H9 (cell line): Measurements from ENCODE around the gene RGS2. TPM values are rescaled to one million over a fixed set of nuclear protein-coding genes. Genes with fewer than 3 reads are reported as not detected.

Source experiments
- DNase-seq: peaks from one replicate; pipeline ENCODE4 v3.0.0-alpha.2; 2017
- H2AFZ ChIP-seq: one replicate; pipeline ENCODE4 v1.6.1; 2013; ENCODE audit warnings: mild to moderate bottlenecking, low read length, control low read depth, moderate library complexity
- H2AK5ac ChIP-seq: 2 replicates; pipeline ENCODE4 v1.6.1; 2013; ENCODE audit warnings: low read length, control low read depth, mixed read lengths; ENCODE audit not compliant: insufficient read length
- H2BK120ac ChIP-seq: one replicate; pipeline ENCODE4 v1.6.1; 2013; ENCODE audit warnings: low read depth, mild to moderate bottlenecking, low read length, control low read depth, inconsistent platforms; ENCODE audit not compliant: poor library complexity, severe bottlenecking
- H2BK12ac ChIP-seq: 2 replicates; pipeline ENCODE4 v1.6.1; 2013; ENCODE audit warnings: low read length, control low read depth, mixed read lengths, low read depth; ENCODE audit not compliant: insufficient read length
- H2BK15ac ChIP-seq: 2 replicates; pipeline ENCODE4 v1.6.1; 2013; ENCODE audit warnings: low read depth, low read length, control low read depth
- H2BK20ac ChIP-seq: one replicate; pipeline ENCODE4 v1.6.1; 2013; ENCODE audit warnings: low read depth, mild to moderate bottlenecking, low read length, control low read depth, inconsistent platforms; ENCODE audit not compliant: poor library complexity, severe bottlenecking
- H2BK5ac ChIP-seq: 2 replicates; pipeline ENCODE4 v1.6.1; 2013; ENCODE audit warnings: low read length, control low read depth, mixed read lengths; ENCODE audit not compliant: insufficient read length
- H3K14ac ChIP-seq: 2 replicates; pipeline ENCODE4 v1.6.1; 2013; ENCODE audit warnings: low read length, control low read depth; ENCODE audit not compliant: insufficient read depth
- H3K18ac ChIP-seq: 2 replicates; pipeline ENCODE4 v1.6.1; 2013; ENCODE audit warnings: low read depth, mild to moderate bottlenecking, mixed read lengths, low read length, control low read depth; ENCODE audit not compliant: insufficient read length
- H3K23ac ChIP-seq: 2 replicates; pipeline ENCODE4 v1.6.1; 2013; ENCODE audit warnings: low read length, control low read depth, mixed read lengths, low read depth; ENCODE audit not compliant: insufficient read length
- H3K23me2 ChIP-seq: 2 replicates; pipeline ENCODE4 v1.6.1; 2013; ENCODE audit warnings: low read depth, mild to moderate bottlenecking, mixed read lengths, low read length, control low read depth; ENCODE audit not compliant: insufficient read length, poor library complexity, severe bottlenecking
- H3K27ac ChIP-seq: 2 replicates; pipeline ENCODE4 v1.5.1; 2013; ENCODE audit warnings: low read length, control low read depth, mixed read lengths, low read depth; ENCODE audit not compliant: insufficient read length
- H3K27me3 ChIP-seq: 2 replicates; pipeline ENCODE4 v1.6.1; 2013; ENCODE audit warnings: low read length, control low read depth, inconsistent platforms; ENCODE audit not compliant: insufficient read depth
- H3K4ac ChIP-seq: 2 replicates; pipeline ENCODE4 v1.6.1; 2013; ENCODE audit warnings: low read depth, mild to moderate bottlenecking, control low read depth, inconsistent platforms, low read length, moderate library complexity
- H3K4me1 ChIP-seq: 2 replicates; pipeline ENCODE4 v1.6.1; 2013; ENCODE audit warnings: low read length, control low read depth, inconsistent platforms; ENCODE audit not compliant: insufficient read depth
- H3K4me2 ChIP-seq: 2 replicates; pipeline ENCODE4 v1.6.1; 2013; ENCODE audit warnings: low read length, control low read depth, mixed read lengths; ENCODE audit not compliant: insufficient read length, insufficient read depth
- H3K56ac ChIP-seq: 2 replicates; pipeline ENCODE4 v1.6.1; 2013; ENCODE audit warnings: low read depth, mild to moderate bottlenecking, mixed read lengths, low read length, control low read depth; ENCODE audit not compliant: insufficient read length
- H3K79me1 ChIP-seq: 2 replicates; pipeline ENCODE4 v1.6.1; 2013; ENCODE audit warnings: low read depth, mild to moderate bottlenecking, moderate library complexity, low read length, control low read depth, inconsistent platforms; ENCODE audit not compliant: insufficient read depth, poor library complexity, severe bottlenecking
- H3K79me2 ChIP-seq: 2 replicates; pipeline ENCODE4 v1.6.1; 2013; ENCODE audit warnings: low read length, control low read depth, inconsistent platforms; ENCODE audit not compliant: insufficient read depth
- H3K9ac ChIP-seq: 2 replicates; pipeline ENCODE4 v1.6.1; 2013; ENCODE audit warnings: low read length, control low read depth, mixed read lengths; ENCODE audit not compliant: insufficient read length; ENCODE audit errors: extremely low read depth
- H3K9me3 ChIP-seq: one replicate; pipeline ENCODE4 v1.6.1; 2013; ENCODE audit warnings: low read depth, low read length, inconsistent platforms; ENCODE audit not compliant: control insufficient read depth
- H3T11ph ChIP-seq: one replicate; pipeline ENCODE4 v1.6.1; 2013; ENCODE audit warnings: mild to moderate bottlenecking, low read length, control low read depth, inconsistent platforms
- H4K20me1 ChIP-seq: one replicate; pipeline ENCODE4 v1.6.1; 2013; ENCODE audit not compliant: control insufficient read depth, insufficient read length, insufficient read depth
- H4K5ac ChIP-seq: 2 replicates; pipeline ENCODE4 v1.6.1; 2013; ENCODE audit warnings: low read depth, mild to moderate bottlenecking, mixed read lengths, low read length, control low read depth; ENCODE audit not compliant: insufficient read length
- H4K8ac ChIP-seq: replicated peaks from 2 replicates; pipeline ENCODE4 v1.6.1; 2013; ENCODE audit warnings: low read length, control low read depth, mixed read lengths, low read depth; ENCODE audit not compliant: insufficient read length
- H4K91ac ChIP-seq: 2 replicates; pipeline ENCODE4 v1.6.1; 2013; ENCODE audit warnings: low read depth, mild to moderate bottlenecking, moderate library complexity, mixed read lengths, low read length, control low read depth; ENCODE audit not compliant: insufficient read length
- H3K27ac Mint-ChIP-seq, 3 experiments: 2 replicates in 2 of 3; 3 replicates in 1 of 3; pipeline ENCODE4 v1.8.0; 2020 to 2021; ENCODE audit warnings: mixed read lengths in 3 of 3, mild to moderate bottlenecking in 1 of 3, moderate library complexity in 1 of 3
- H3K27me3 Mint-ChIP-seq: 2 replicates; pipeline ENCODE4 v1.8.0; 2021; ENCODE audit warnings: low read depth, mild to moderate bottlenecking, moderate library complexity, mixed read lengths
- H3K36me3 Mint-ChIP-seq, 3 experiments: 2 replicates in 2 of 3; 3 replicates in 1 of 3; pipeline ENCODE4 v1.8.0; 2020 to 2021; ENCODE audit warnings: low read depth in 3 of 3, mixed read lengths in 3 of 3; ENCODE audit not compliant: insufficient read depth in 1 of 3
- H3K4me1 Mint-ChIP-seq, 2 experiments: 2 replicates each; pipeline ENCODE4 v1.8.0; 2020; ENCODE audit warnings: mixed read lengths in 2 of 2
- H3K4me3 Mint-ChIP-seq, 2 experiments: 2 replicates in 1 of 2; 3 replicates in 1 of 2; pipeline ENCODE4 v1.8.0; 2020 to 2021; ENCODE audit warnings: mild to moderate bottlenecking in 2 of 2, mixed read lengths in 2 of 2, moderate library complexity in 1 of 2
- H3K9me3 Mint-ChIP-seq, 2 experiments: 2 replicates in 1 of 2; 3 replicates in 1 of 2; pipeline ENCODE4 v1.8.0; 2020; ENCODE audit warnings: mild to moderate bottlenecking in 2 of 2, mixed read lengths in 2 of 2, moderate library complexity in 1 of 2
- CTCF ChIP-seq: fragments of 200-600 bp; sonication (generic); conservative IDR thresholded peaks from 3 replicates; pipeline ENCODE4 v1.8.0; 2021; ENCODE audit warnings: antibody characterized with exemption, mild to moderate bottlenecking
- WGBS: extraction: QIAGEN DNeasy Blood & Tissue Kit; methylation state at CpG from one replicate; pipeline ENCODE4 v1.1.7; 2013; ENCODE audit warnings: missing lambda C conversion rate, low lambda C conversion rate, mixed read lengths; ENCODE audit not compliant: insufficient read length; ENCODE audit errors: extremely low coverage; 5-methylcytosine and 5-hydroxymethylcytosine counted together
- total RNA-seq: library from RNA; stranded (reverse); gene quantifications from 2 replicates; pipeline ENCODE4 v1.2.1, GENCODE V29; 2021

RGS2 gene
- total RNA-seq, 1 experiment from 2014 or later, result 13.9 TPM

GRCh38 chr1:192764675-192765074 is 44.2 kb upstream of the RGS2 start:
- no CpG with 5 or more reads among the region's 2 CpGs for WGBS
- H2BK20ac ChIP-seq, result no peak overlapping the region
- no peak overlapping the region for H3K4me2 ChIP-seq

More at GRCh38 chr1:192764675-192765074, 44.2 kb upstream of the RGS2 start:
- no peak overlapping the region for H4K8ac ChIP-seq
- no peak overlapping the region for H2BK12ac ChIP-seq
- Mint-ChIP-seq H3K27me3 (no peaks in the 10 kb centered on the region), H3K27ac (no peak overlapping the region), H3K9me3 (no peaks in the 10 kb centered on the region), H3K4me3 (no peak overlapping the region), H3K36me3 (no peaks in the 10 kb centered on the region), H3K4me1 (peaks cover 4 to 11% of the 10 kb centered on the region in 2 experiments)
- H2BK120ac ChIP-seq, result no peak overlapping the region
- H3K9ac ChIP-seq, result no peak overlapping the region
- H2BK5ac ChIP-seq, result no peak overlapping the region
- no peak overlapping the region for H2BK15ac ChIP-seq
- no peak overlapping the region for H3T11ph ChIP-seq
- no peaks in the 10 kb centered on the region for H3K23me2 ChIP-seq
- no peaks in the 10 kb centered on the region for H3K79me1 ChIP-seq
- no peaks in the 10 kb centered on the region for H3K79me2 ChIP-seq
- H4K5ac ChIP-seq, result no peak overlapping the region
- no peak overlapping the region for H3K56ac ChIP-seq
- H3K9me3 ChIP-seq, result no peaks in the 10 kb centered on the region
- TF ChIP-seq CTCF, result no peak
- H3K4me1 ChIP-seq, result no peaks in the 10 kb centered on the region
- DNase-seq, result no peak
- H3K14ac ChIP-seq, result no peak overlapping the region
- H3K27me3 ChIP-seq, result no peaks in the 10 kb centered on the region
- no peak overlapping the region for H3K18ac ChIP-seq
- no peak overlapping the region for H2AK5ac ChIP-seq
- no peak overlapping the region for H3K4ac ChIP-seq
- H3K27ac ChIP-seq, result no peak overlapping the region
- H4K20me1 ChIP-seq, result no peaks in the 10 kb centered on the region
- no peak overlapping the region for H2AFZ ChIP-seq
- no peak overlapping the region for H4K91ac ChIP-seq
- no peak overlapping the region for H3K23ac ChIP-seq
